Stimulated activated CD4-positive, alpha-beta T cell treated with anti-CD3 and anti-CD28 coated beads, Interleukin-15, amount 100 ng/mL, for 24 hours (primary cell): Measurements from ENCODE around the gene INPP5E.

Source experiments
- DNase-seq: peaks from one replicate; pipeline ENCODE4 v3.0.0-alpha.2; 2020

INPP5E gene

DNA sequence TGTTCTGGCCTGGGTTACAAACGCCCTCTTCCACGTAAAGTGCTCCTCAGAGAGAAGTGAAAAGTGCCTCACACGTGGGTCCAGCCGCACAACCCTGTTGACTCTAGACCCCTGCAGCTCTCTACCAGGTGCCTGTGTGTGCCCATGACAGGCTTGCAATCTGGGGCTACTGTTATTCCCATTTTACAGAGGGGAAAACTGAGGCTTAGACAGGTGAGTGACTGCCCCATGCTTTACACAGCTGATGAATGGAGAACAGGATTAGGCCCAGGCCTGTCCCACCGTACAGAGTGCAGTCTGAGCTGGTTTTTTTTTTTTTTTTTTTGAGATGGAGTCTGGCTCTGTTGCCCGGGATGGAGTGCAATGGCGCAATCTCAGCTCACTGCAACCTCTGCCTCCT, 6.2 kb upstream of the INPP5E start:
- no peak for DNase-seq

DNA sequence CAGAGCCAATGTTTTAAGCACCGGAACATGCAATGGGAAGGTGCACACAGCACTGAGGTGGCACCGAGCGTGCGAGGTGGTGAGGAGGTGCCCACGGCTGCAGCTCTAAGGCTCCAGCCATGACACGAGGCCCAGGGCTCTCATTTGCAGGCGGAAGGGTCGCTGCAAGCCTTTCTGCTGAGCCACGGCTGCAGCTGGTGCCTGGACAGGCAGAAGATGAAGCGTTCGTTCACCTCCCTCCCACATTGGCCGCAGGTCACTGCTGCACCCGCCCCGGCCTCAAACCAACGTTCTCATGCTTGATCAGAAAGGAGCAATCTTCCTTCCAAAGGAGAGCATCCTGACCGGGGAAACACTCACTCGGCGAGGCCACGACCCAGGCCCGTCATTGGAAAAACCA, 4.5 kb upstream of the INPP5E start:
- no peak for DNase-seq

DNA sequence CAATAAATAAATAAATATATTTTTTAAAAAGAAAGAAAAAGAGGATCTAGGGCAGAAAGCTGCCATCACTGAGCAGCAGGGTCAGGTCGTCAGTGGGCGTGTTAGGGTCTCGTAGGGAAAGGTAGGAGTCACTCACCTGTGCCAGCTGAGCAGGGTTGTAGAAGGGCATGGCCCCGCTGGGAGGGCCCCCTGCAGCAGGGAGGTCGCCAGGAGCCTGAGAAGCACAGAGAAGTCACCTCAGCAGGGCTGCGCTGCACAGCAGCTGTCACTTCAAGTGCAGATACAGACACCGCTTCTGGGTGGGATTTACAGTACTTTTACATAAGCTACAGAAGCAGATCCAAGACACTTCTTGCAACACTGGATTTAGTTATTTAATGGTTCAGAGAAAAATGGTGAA, 4.0 kb upstream of the INPP5E start:
- DNase-seq, result no peak

DNA sequence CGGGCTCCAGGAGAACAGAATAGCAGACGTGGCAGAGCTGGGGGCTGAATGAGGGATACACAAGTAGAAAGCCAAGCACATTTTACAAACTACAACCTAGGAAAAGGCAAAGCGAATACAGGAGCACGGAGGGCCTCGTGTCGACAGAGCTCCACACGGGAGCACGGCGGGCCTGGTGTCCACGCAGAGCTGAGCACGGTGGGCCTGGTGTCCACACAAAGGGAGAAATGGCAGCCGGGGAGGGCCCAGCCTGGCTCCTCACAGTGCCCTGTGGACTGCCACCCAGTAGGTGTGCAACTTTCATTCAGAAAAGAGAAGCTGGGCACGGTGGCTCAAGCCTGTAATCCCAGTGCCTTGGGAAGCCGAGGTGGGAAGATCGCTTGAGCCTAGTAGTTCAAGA, 3.4 kb upstream of the INPP5E start:
- DNase-seq, result no peak

DNA sequence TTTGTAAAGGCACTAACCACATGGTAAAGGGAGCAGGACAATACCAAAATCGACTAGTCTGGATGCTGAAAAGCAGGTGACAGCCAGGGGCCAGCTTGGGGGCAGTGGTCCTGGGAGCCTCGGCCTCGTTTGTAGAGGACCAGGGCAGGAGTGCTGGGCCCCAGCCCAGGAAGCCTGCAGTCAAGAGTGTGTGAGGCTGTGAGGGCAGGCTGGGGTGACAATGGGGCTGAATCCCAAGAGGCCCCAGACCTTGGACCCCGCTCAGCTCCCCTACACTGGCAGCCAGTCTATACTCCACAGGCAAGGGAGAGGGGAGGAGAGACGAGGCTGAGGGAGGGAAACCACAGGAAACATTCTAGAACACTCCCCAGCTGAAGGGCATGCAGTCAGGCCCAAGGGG, 2.6 kb upstream of the INPP5E start:
- DNase-seq, result no peak

DNA sequence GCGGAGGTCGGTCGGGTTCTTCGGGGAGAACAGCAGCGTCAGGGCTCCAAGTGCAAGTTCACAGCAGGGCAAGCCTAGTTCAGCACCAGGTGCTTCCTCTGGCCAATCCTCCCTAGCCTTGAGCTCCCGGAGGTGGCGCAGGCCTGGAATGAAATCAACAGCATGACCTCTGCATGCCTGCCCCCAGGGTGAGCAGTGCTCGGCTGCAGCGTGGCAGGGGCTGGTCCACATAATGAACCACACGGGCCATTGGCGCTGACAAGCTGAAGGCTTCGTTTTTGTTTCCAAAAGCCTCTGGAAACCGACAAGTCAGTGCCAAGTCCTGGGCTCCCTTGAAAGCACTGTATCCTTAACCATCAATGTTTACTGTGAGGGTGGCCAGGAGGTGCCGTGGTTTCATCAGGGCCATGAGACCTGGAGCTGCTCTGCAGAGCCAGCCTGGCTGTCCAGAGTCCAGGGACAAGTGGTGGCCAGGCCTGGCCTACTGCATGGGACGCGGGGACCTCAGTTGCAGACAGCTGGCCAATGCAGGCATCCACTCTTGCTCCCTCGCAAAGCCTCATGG, 2.1 kb upstream of the INPP5E start:
- DNase-seq, result no peak

DNA sequence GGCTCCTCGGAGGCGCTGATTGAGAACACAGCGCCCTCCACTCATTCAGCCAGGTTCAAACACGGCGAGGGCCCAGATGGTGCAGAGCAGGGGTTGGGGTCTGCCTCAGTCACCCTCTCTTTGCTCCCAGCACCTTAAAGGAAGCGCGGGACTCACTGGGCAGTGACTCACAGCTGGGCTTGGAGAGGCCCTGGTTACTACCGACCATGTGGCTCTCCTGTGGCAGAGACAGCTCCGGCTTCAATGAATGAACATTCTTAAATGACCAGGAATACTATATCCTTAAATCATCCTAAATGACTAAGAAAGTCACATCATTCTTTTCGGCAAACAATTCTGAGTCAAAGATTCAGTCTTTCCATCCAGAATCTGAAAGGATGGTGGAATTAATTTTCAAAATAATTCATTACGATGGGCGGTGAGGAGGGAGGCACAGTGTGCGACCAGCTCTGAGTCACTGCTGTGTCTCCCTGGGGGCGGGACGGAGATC, 1.6 kb upstream of the INPP5E start:
- DNase-seq, result no peak

DNA sequence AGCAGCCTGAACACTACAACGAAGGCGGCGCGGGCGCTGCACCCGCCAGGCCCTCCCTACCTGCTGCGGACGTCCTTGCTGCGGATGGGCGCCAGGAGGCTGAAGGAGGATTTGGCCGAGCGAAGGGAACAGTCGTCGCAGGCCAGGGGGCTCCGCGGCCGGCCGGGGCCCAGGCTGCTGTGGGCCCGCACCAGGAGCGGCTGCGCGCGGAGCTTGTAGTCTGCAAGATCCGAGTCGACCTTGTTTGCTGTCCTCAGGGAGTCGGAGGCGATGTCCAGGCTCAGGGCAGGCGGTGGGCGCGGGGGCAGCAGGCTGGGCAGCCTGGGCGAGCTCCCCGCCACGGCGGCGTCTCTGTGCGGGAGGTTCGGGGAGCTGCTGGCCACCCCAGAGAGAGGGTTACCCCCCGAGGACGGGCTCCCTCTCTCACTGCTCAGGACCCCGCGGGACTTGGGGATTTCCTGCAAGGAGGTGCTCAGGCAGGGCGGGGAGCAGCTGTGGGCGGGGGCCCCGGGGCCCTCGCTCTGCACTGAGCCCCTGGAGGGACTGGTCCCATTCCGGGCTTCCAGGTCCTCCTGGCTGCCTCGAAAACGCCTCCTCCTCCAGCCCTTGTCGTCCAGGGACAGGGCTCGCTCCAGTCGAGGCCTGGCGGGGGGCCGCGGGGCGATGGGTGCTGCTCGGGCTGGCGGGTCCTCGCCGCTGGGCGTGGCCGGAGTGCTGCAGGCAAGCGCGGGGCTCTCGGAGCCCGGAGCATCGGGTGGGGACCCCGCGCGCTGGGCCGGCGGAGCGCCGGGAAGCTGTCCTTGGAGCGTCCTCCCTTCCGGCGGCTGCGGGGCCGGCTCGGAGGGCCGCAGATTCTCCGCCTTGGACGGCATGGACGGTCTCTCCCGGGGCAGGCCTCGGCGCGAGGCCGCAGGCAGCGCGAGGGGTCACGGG, 831 bp downstream of the INPP5E start:
- DNase-seq, result peak; percentile 77

DNA sequence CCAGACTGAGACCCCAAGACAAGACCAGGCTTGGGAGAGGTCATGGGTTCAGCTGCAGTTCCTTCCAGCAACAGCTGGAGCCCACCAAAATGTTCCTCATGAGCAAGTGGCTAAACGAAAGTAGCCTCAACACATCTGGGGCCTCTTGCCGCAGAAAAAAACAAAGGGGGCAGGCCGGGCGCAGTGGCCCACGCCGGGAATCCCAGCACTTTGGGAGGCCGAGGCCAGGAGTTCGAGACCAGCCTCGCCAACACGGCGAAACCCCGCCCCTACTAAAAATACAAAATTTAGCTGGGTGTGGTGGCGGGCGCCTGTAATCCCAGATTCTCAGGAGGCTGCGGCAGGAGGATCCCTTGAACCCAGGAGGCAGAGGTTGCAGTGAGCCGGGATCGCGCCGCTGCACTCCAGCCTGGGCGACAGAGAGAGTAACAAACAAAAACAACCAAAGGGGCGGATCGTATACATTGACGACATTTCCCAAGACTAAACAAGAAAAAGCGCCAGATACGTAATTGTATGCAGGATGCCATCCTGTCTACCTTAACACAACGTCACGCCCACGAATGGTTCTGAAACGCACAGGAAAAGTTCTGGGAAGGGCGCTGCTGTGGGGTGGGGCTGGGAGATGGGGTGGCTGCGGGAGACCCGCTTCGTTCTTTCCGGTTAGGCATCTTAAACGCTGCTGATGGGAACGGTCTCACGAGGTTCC, 1.7 kb downstream of the INPP5E start:
- DNase-seq, result no peak

DNA sequence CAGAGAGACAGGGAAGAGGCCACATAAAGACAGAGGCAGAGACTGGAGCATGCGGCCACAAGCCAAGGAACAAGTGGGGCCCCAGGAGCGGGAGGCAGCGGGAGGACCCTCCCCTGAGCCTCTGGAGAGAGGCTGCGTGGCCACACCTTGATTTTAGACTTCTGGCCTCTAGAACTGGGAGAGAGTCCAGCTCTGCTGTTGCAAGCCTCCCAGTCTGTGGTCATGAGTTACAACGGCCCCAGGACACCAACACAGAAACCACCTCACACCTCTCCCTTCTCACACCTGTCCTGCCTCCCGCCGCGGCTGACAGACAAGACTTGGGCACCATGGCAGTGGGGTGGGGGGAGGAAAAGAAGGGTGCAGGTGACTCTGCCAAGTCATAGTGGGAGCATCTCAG, 2.2 kb downstream of the INPP5E start:
- no peak for DNase-seq

DNA sequence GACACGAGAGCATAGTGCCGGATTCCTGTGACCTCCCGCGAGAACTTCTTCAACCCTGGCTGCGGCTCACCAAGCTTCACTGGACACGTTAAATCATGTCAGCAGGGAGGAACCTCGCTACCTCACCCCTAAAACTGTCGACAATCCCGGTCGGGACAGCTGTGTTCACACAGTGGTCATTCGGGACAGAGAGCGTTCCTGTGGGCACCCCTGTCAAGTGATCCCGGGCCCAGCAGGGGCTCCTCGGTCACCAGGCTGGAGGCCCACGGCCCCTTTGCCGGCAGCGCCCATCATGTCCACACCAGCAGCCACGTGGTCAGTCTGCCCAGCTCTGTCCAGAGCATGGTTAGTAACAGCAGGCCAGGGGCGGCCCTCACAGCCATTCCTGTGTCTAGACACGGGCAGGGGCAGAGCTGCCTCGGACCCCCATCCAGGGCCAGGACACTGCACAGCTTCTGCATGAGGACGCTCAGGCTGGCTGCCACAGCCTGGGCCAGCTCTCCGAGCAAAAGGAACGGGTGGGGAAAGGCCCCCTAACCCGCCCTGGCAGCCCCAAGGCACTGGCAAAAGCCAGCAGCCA, 3.5 kb downstream of the INPP5E start:
- DNase-seq, result no peak

DNA sequence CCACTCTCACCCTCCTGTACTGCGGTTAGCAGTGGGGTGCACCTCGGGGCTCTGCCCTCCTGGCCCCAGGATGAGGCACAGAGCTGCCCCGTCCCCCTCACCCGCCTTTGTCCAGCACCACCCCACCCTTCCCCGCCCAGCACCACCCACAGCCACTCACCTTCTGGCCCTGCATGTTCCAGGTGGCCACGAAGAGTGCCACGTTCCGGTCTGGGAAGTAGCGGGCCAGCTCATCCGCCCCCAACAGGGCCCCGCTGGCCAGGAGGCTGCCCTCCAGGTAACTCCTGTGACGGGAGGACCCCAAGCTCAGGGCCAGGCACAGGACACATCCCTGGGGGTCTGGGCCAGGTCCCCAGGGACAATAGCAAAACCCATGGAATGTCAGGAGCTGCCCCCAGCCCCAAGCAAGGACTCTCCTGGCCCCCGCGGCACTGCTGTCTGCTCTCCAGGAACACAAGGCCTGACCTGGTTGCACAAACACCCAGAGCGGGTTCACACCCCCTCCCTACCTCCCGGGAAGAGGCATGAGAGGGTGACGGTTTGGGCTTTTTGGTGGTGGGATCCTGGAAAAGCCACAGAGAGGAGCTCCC, 5.0 kb downstream of the INPP5E start:
- no peak for DNase-seq

DNA sequence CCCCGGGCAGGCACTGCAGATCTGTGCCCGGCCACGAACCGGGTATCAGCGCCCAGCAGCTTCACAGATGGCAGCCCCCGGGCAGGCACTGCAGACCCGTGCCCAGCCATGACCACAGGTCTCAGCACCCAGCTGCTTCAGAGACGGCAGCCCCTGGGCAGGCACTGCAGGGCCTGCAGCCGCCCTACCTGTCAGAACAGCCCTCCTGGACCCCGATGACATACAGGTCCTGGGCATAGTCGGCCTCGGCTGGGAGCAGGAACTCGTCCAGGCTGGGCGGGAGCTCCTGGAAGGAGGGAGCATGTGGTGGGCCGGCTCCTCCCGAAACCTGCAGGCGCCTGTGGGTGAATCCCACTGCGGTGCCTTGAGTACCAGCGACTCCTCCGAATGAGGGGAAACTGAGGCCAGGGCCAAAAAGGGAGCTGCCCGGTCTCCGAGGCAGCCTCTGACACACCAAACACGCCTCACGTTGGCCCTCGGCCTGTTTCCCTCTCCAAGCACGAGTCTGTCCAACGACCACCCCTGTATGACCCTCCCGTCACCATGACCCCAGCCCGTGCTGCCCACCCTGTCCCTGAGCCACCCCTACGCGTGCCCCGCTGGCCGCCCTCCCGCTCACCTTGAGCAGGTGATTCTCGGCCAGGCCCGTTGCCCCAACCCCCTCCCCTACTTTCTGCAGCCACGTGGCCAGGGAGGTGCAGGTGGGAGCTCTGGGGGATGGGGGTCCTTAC, 5.6 kb downstream of the INPP5E start:
- DNase-seq, result no peak

DNA sequence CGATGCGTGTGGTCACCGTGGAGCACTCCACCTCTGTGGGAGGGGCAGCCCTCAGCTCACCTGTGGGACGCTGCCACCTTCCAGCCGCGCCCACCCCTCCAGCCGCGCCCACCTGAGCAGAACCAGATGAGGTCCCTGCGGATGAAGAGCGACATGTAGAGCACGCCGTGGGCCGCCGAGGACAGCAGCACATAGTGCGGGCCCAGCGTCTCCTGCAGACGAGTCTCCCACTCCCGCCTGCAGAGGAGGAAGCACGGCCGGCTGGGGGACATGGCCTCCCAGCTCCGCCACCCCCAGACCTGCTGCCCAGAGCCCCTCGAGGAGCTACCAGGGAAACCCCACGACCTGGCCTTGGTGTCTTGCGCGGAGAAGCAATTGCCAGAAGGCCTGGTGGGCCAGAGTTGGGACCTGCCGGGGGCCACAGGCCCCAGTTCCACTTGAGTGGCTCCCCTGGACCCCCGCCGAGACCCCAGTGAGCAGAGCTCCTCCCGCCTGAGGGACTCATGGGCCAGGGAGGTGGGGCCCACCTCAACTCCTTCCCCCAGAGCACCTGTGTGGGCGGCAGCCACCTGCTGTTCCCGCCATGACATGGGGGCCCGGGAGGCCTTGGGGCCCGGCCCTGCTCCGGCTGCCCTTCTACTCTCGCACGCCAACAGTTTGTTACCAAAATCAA, 6.5 kb downstream of the INPP5E start:
- DNase-seq, result no peak

DNA sequence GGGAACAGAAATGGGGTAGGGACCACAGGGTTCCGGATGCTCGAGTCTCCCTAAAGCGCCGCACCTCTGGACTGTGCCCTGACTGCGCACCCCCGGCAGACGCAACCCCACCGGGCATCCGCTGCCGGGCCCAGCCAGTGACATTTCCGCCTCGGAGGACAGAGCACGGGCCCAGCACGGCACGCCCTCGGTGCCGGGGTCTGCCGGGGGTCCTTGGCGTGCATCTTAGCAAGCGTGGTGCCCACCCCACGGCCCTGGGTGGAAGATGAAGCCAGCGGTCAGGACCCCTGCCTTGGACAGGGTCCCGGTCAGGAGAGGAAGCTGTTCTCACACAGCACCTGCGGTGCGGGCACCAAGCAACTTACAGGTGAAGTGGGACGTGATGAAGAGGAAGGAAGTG, 7.1 kb downstream of the INPP5E start:
- DNase-seq, result no peak

DNA sequence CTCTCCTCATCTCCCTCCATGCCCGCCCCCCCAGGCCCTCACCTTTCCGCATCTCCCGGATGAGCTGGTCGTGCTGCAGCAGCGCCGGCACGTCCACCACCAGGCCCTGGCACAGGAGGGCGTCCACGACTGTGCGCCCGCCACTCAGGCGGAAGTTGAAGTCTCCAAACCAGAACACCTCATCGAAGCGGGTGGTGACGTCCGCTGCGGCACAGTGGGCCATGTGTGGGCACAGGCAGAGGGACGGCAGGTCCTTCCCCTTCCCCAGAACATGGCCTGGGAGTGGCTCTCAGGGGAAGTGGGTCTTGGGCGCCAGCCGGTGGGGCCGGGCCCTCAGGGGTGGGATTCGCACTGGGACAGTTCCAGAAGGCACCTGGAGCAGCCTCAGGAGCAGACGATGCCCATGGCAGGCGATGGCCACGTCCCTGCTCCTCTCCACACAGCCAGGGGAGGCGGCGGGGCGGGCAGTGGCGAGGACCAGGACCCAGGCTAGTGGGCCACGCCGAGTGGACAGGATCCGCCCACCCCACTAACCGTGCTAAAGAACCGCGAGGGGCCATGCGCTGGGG, 7.8 kb downstream of the INPP5E start:
- DNase-seq, result no peak

DNA sequence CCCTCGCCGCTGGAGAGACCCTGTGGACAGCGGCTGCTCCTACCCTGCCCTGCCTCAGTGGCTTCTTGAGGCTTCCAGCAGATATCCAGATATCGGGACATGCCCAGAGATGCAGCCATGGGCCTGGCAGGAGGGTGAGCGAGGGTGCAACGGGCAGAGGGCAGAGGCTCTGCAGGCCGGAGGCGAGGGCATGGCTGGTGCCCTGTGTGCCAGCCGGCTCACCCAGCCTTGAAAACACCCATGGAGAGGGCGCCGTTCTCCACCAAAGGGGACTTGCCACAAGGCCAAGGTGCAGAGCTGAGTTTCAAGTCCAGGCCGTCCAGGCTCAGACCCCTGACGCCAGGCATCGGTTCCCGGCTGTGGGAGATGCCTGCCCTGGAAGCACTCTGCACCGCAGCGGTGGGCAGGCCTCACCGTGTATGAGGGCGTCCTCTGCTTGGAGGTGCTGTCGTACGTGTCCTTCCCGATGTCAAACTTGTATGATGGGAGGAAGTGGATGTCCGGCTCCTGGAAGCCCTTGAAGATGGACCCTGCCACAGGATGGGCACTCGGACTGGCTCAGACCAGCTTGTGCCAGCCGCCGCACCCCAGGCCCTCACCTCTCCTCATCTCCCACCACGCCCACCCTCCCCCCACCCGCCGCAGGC, 8.9 kb downstream of the INPP5E start:
- no peak for DNase-seq

DNA sequence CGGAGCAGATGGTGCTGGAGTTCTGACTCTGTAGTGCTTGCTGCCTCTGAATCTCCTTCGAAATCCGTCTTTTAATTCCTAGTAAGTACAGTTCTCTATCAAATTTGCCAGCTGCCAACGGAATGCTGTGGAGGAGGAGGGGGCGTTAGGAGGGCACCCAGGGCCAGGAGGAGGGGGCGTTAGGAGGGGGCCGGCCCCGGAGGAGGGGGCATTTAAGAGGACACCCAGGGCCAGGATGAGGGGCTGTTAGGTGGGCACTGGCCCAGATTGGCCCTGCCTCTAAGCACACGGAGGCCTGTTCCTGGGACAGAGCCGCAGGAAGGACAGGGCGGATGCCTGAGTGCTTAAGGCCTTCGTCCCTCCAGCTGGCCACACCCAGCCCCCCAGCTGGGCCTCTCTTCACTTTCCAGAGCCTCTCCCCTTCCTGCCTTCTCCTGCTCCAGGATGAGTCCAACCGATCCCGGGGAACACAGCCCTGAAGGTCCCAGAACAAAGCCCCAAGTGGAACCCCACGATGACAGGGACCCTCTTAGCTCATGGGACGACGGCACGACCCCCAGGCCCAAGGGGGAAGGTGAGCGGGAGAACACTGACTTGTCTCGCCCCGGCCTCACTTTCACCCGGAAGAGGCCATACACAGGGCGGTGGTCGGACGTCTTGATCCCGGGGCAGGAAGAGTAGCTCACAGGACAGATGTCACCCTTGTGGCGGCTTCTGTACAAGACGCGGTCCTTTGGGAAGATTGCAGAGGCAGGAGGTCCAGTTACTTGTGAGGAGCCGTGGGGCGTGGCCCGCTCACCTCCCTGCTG, 9.8 kb downstream of the INPP5E start:
- DNase-seq, result no peak

DNA sequence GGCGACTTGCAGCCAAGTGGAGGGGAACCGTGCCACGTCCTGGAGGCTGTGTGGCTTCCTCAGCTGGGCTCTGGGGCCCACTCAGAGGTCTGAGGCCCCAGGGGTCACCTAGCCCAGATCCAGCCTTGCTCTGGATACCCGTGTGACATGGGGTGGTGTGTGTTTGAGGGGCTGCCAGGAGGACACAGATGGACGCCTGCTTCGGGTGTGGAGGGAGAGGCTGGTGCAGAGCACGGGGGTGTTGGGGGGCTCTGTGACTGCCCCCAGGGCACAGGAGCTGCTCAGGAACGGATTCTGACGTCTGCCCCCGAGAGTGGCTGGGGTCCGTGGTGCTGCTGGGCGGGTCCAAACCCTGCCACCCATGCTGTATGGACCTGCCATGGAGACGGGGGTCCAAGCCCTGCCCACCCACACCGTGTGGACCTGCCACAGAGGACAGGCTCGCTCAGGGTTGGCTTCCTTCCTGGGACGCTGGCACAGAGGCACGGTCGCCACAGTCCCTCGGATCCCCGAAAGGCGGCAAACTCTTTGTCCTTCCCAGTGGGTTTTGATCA, 10.5 kb downstream of the INPP5E start:
- DNase-seq, result no peak

DNA sequence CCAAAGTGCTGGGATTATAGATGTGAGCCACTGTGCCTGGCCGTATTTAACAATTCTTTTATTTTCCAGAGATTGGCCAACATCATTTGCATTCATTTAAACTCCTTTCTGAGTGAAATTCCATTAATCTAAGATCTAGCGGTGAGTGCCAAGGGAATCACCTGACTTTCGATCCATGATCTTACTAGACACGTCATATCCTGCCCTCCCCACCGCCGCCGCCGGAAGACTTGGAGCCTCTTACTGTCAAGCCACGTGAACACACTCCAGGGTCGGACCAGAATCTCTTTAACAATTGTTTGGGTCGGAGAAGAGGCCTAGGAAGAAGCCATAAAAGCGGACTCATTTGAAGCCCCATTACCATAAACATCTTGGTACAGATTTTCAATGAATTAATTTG, 12.9 kb downstream of the INPP5E start:
- DNase-seq, result no peak
